Ishikawa (cell line): Measurements from ENCODE around the gene KCNE2.

Experiments
- CEBPB ChIP-seq: IDR thresholded peaks from 2 replicates; pipeline ENCODE4 v1.6.1; 2012
- CREB1 ChIP-seq: IDR thresholded peaks from 2 replicates; pipeline ENCODE4 v1.6.1; 2012; ENCODE audit warnings: low read depth
- EGR1 ChIP-seq: IDR thresholded peaks from 2 replicates; pipeline ENCODE4 v1.6.1; 2012
- EP300 ChIP-seq: IDR thresholded peaks from 2 replicates; pipeline ENCODE4 v1.6.1; 2012; ENCODE audit warnings: borderline replicate concordance
- FOXM1 ChIP-seq: IDR thresholded peaks from 2 replicates; pipeline ENCODE4 v1.6.1; 2012; ENCODE audit warnings: low read depth, borderline replicate concordance
- MAX ChIP-seq: IDR thresholded peaks from 2 replicates; pipeline ENCODE4 v1.6.1; 2012
- NFIC ChIP-seq: IDR thresholded peaks from 2 replicates; pipeline ENCODE4 v1.6.1; 2012
- RAD21 ChIP-seq: IDR thresholded peaks from 2 replicates; pipeline ENCODE4 v1.6.1; 2012; ENCODE audit warnings: low read depth
- REST ChIP-seq: IDR thresholded peaks from 2 replicates; pipeline ENCODE4 v1.6.1; 2012; ENCODE audit warnings: low read depth, mild to moderate bottlenecking
- TAF1 ChIP-seq: IDR thresholded peaks from 2 replicates; pipeline ENCODE4 v1.6.1; 2012; ENCODE audit warnings: low read depth, mild to moderate bottlenecking
- TCF12 ChIP-seq: IDR thresholded peaks from 2 replicates; pipeline ENCODE4 v1.6.1; 2012; ENCODE audit warnings: low read depth
- TEAD4 ChIP-seq: IDR thresholded peaks from 2 replicates; pipeline ENCODE4 v1.6.1; 2012
- USF1 ChIP-seq: IDR thresholded peaks from 2 replicates; pipeline ENCODE4 v1.6.1; 2012
- YY1 ChIP-seq: IDR thresholded peaks from 2 replicates; pipeline ENCODE4 v1.6.1; 2012; ENCODE audit warnings: low read depth
- ZBTB7A ChIP-seq: IDR thresholded peaks from 2 replicates; pipeline ENCODE4 v1.6.1; 2012; ENCODE audit warnings: low read depth

The KCNE2 gene

GRCh38 chr21:34332347-34332746, 31.5 kb upstream of the KCNE2 start:
- no peak for TF ChIP-seq MAX
- TF ChIP-seq TEAD4 = no peak
- no peak for TF ChIP-seq YY1
- TF ChIP-seq EP300 = no peak
- no peak for TF ChIP-seq REST
- TF ChIP-seq ZBTB7A = no peak
- TF ChIP-seq CEBPB = no peak
- no peak for TF ChIP-seq FOXM1
- no peak for TF ChIP-seq TAF1
- TF ChIP-seq USF1 = no peak
- TF ChIP-seq RAD21 = no peak
- TF ChIP-seq CREB1 = no peak

GRCh38 chr21:34333121-34333739, 30.6 kb upstream of the KCNE2 start:
- TF ChIP-seq YY1 (no peak), MAX (no peak), TCF12 (no peak), TAF1 (no peak)

GRCh38 chr21:34335316-34335715, 28.5 kb upstream of the KCNE2 start:
- no peak for TF ChIP-seq YY1
- TF ChIP-seq TAF1 = no peak
- no peak for TF ChIP-seq ZBTB7A
- no peak for TF ChIP-seq TEAD4
- TF ChIP-seq NFIC = no peak
- TF ChIP-seq RAD21 = no peak
- TF ChIP-seq TCF12 = no peak
- TF ChIP-seq CEBPB = no peak
- TF ChIP-seq CREB1 = no peak
- no peak for TF ChIP-seq REST
- no peak for TF ChIP-seq USF1
- TF ChIP-seq FOXM1 = no peak
- no peak for TF ChIP-seq EGR1
- TF ChIP-seq MAX = no peak
- no peak for TF ChIP-seq EP300

- no peak for TF ChIP-seq EP300
- no peak for TF ChIP-seq REST
- TF ChIP-seq ZBTB7A = no peak
- TF ChIP-seq TAF1 = no peak
- no peak for TF ChIP-seq RAD21
- no peak for TF ChIP-seq YY1
- TF ChIP-seq EGR1 = no peak
- no peak for TF ChIP-seq FOXM1
These were observed 27.6 kb upstream of the KCNE2 start for GRCh38 chr21:34336245-34336644.
